AG09319 (cell line): ENCODE results near the gene TAOK1.

ENCODE experiments used
- DNase-seq: peaks from one replicate; pipeline ENCODE4 v3.0.0-alpha.2; 2010; ENCODE audit warnings: low read depth; ENCODE audit errors: extremely low read depth
- CTCF ChIP-seq: IDR thresholded peaks from 2 replicates; pipeline ENCODE4 v1.5.1; 2011; ENCODE audit warnings: low read depth, mild to moderate bottlenecking, inconsistent platforms, low read length, moderate library complexity

TAOK1 gene

GRCh38 chr17:29587591-29587990, 197.4 kb downstream of the TAOK1 start:
- no peak for DNase-seq
- TF ChIP-seq CTCF = no peak

- no peak for TF ChIP-seq CTCF
- no peak for DNase-seq
These were observed 197.9 kb downstream of the TAOK1 start for GRCh38 chr17:29588017-29588561.

- DNase-seq = no peak
- no peak for TF ChIP-seq CTCF
These were observed 198.6 kb downstream of the TAOK1 start for GRCh38 chr17:29588562-29589411.

- DNase-seq = peak; percentile 54
- TF ChIP-seq CTCF = no peak
These were observed 199.6 kb downstream of the TAOK1 start, which contains the start of gene GIT1 for GRCh38 chr17:29589524-29590410. Gene GIT1 (minus strand): TSS chr17:29589648. CDS start chr17:29589378, 270 bp downstream.

- no peak for DNase-seq
- TF ChIP-seq CTCF = no peak
These were observed 200.4 kb downstream of the TAOK1 start for GRCh38 chr17:29590411-29591145.

GRCh38 chr17:29591146-29591736, 201.1 kb downstream of the TAOK1 start:
- no peak for TF ChIP-seq CTCF
- DNase-seq = no peak
